Activated CD8-positive, alpha-beta memory T cell treated with anti-CD3 and anti-CD28 coated beads for 36 hours (primary cell): Measurements from ENCODE around the gene SPATA33. TPM values are rescaled to one million over a fixed set of nuclear protein-coding genes. Genes with fewer than 3 reads are reported as not detected.

Experiments
- CTCF ChIA-PET: fragments of 350-600 bp; sonication (Branson Sonifier 250); formaldehyde crosslinking; loops from one replicate; lab custom pipeline; 2021; ENCODE audit warnings: antibody characterized with exemption; lab: Charles Lee
- POLR2A ChIA-PET: fragments of 350-600 bp; sonication (Branson Sonifier 250); formaldehyde crosslinking; loops from one replicate; lab custom pipeline; 2021; ENCODE audit warnings: antibody characterized with exemption; lab: Charles Lee
- total RNA-seq, 2 experiments: library from RNA; stranded (reverse); gene quantifications; one replicate each; pipeline ENCODE4 v1.2.3, GENCODE V29; 2021

SPATA33 gene
- total RNA-seq = 10 to 100 TPM; 13.7 to 14.4 TPM

GRCh38 chr16:89657442-89658220 lies at the start of gene SPATA33, which contains the start of gene CHMP1A:
TSS of gene SPATA33 (plus strand) at chr16:89657836. CDS start at chr16:89657912, 76 bp downstream.
TSS of gene CHMP1A (minus strand) at chr16:89657708. CDS start at chr16:89657588, 120 bp downstream.
- ChIA-PET CTCF (interaction anchor here (0.5 to 1.7 kb wide), 3 partner anchors 16 to 301 kb away, joined by 4 to 8 read pairs (median 6); no protein-coding TSS in a partner anchor), POLR2A (no interaction called here)

- CTCF ChIA-PET = interaction anchor here (1.7 kb wide), 1 partner anchor 8 kb away, joined by 4 read pairs; no protein-coding TSS in a partner anchor
- POLR2A ChIA-PET = no interaction called here
Measured at GRCh38 chr16:89607937-89608740, 49.5 kb upstream of the SPATA33 start.

- POLR2A ChIA-PET = no interaction called here
- CTCF ChIA-PET = no interaction called here
Measured at GRCh38 chr16:89610108-89610453, 47.6 kb upstream of the SPATA33 start.

- ChIA-PET POLR2A (no interaction called here), CTCF (no interaction called here)
Measured at GRCh38 chr16:89612415-89613166, 45.0 kb upstream of the SPATA33 start.

GRCh38 chr16:89613231-89613953 lies 44.2 kb upstream of the SPATA33 start, which contains the start of gene DPEP1:
TSS of gene DPEP1 (plus strand) at chr16:89613642. CDS start at chr16:89630411, 16,769 bp downstream.
- CTCF ChIA-PET = interaction anchor here (0.6 kb wide), 1 partner anchor 176 kb away, joined by 3 read pairs; no protein-coding TSS in a partner anchor

GRCh38 chr16:89613954-89614459 lies 43.6 kb upstream of the SPATA33 start:
- POLR2A ChIA-PET = no interaction called here
- CTCF ChIA-PET = interaction anchor here (0.6 to 2.1 kb wide), 2 partner anchors 12 to 175 kb away, joined by 3 to 10 read pairs; no protein-coding TSS in a partner anchor

More at GRCh38 chr16:89613231-89613953, 44.2 kb upstream of the SPATA33 start, which contains the start of gene DPEP1:
- POLR2A ChIA-PET = no interaction called here

- ChIA-PET CTCF (interaction anchor here (0.7 to 2.1 kb wide), 2 partner anchors 13 to 26 kb away, joined by 3 to 10 read pairs; no protein-coding TSS in a partner anchor), POLR2A (no interaction called here)
Measured at GRCh38 chr16:89615176-89615575, 42.5 kb upstream of the SPATA33 start.

- ChIA-PET POLR2A (no interaction called here), CTCF (interaction anchor here (0.6 to 2.1 kb wide), 3 partner anchors 14 to 231 kb away, joined by 3 to 10 read pairs (median 7); no protein-coding TSS in a partner anchor)
Measured at GRCh38 chr16:89615596-89616090, 42.0 kb upstream of the SPATA33 start.

- ChIA-PET CTCF (no interaction called here), POLR2A (no interaction called here)
Measured at GRCh38 chr16:89616623-89617022, 41.0 kb upstream of the SPATA33 start.

- ChIA-PET POLR2A (no interaction called here), CTCF (no interaction called here)
Measured at GRCh38 chr16:89617036-89617435, 40.6 kb upstream of the SPATA33 start.

- ChIA-PET POLR2A (no interaction called here), CTCF (interaction anchor here (0.6 kb wide), 1 partner anchor 173 kb away, joined by 4 read pairs; no protein-coding TSS in a partner anchor)
Measured at GRCh38 chr16:89618109-89618998, 39.3 kb upstream of the SPATA33 start.

- ChIA-PET CTCF (no interaction called here), POLR2A (no interaction called here)
Measured at GRCh38 chr16:89619840-89620239, 37.8 kb upstream of the SPATA33 start.

GRCh38 chr16:89620406-89620841 lies 37.2 kb upstream of the SPATA33 start:
- POLR2A ChIA-PET = no interaction called here
- CTCF ChIA-PET = no interaction called here

GRCh38 chr16:89621136-89621697 lies 36.4 kb upstream of the SPATA33 start:
- POLR2A ChIA-PET = no interaction called here
- CTCF ChIA-PET = no interaction called here

- ChIA-PET CTCF (no interaction called here), POLR2A (no interaction called here)
Measured at GRCh38 chr16:89621698-89622409, 35.8 kb upstream of the SPATA33 start.
